ENCODE measurements around the gene SEMA6D. TPM values are rescaled to one million over a fixed set of nuclear protein-coding genes. Genes with fewer than 3 reads are reported as not detected.

The SEMA6D gene
- total RNA-seq, 1 experiment from 2014 or later = 15.8 TPM

- H2BK12ac ChIP-seq (ENCODE audit: insufficient read length, low read depth, low read length) = no peak overlapping the region
- no peak overlapping the region for H3K4ac ChIP-seq (ENCODE audit: low read depth, low read length)
- no peak for DNase-seq
- no peaks in the 10 kb centered on the region for H4K20me1 ChIP-seq (ENCODE audit: control insufficient read depth, insufficient read depth, insufficient read length)
- H3K56ac ChIP-seq (ENCODE audit: insufficient read length, low read depth, low read length) = no peak overlapping the region
- H3K9me3 ChIP-seq (ENCODE audit: control insufficient read depth, low read depth, low read length) = no peaks in the 10 kb centered on the region
- Mint-ChIP-seq H3K27ac (no peak overlapping the region), H3K9me3 (no peaks in the 10 kb centered on the region), H3K36me3 (ENCODE audit: insufficient read depth in 1 of 3, low read depth in 3 of 3) (no peaks in the 10 kb centered on the region), H3K4me1 (peaks cover 0 to 7% of the 10 kb centered on the region in 2 experiments; a peak in 2 of 4 replicates), H3K4me3 (no peak overlapping the region), H3K27me3 (ENCODE audit: low read depth) (no peaks in the 10 kb centered on the region)
- no peak overlapping the region for H3T11ph ChIP-seq (ENCODE audit: low read length)
- H3K23ac ChIP-seq (ENCODE audit: insufficient read length, low read depth, low read length) = no peak overlapping the region
- no peak overlapping the region for H2BK120ac ChIP-seq (ENCODE audit: low read depth, low read length, poor library complexity, severe bottlenecking)
- H3K79me2 ChIP-seq (ENCODE audit: insufficient read depth, low read length) = no peaks in the 10 kb centered on the region
- no peak overlapping the region for H2BK5ac ChIP-seq (ENCODE audit: insufficient read length, low read length)
- H2BK15ac ChIP-seq (ENCODE audit: low read depth, low read length) = no peak overlapping the region
- no peak overlapping the region for H3K9ac ChIP-seq (ENCODE audit: extremely low read depth, insufficient read length, low read length)
- no peak overlapping the region for H3K18ac ChIP-seq (ENCODE audit: insufficient read length, low read depth, low read length)
- H3K14ac ChIP-seq (ENCODE audit: insufficient read depth, low read length) = no peak overlapping the region
- H3K4me1 ChIP-seq (ENCODE audit: insufficient read depth, low read length) = no peaks in the 10 kb centered on the region
- no peak overlapping the region for H2BK20ac ChIP-seq (ENCODE audit: low read depth, low read length, poor library complexity, severe bottlenecking)
- H3K23me2 ChIP-seq (ENCODE audit: insufficient read length, low read depth, low read length, poor library complexity, severe bottlenecking) = no peaks in the 10 kb centered on the region
- H3K79me1 ChIP-seq (ENCODE audit: insufficient read depth, low read depth, low read length, poor library complexity, severe bottlenecking) = no peaks in the 10 kb centered on the region
- TF ChIP-seq, protein P1, sequence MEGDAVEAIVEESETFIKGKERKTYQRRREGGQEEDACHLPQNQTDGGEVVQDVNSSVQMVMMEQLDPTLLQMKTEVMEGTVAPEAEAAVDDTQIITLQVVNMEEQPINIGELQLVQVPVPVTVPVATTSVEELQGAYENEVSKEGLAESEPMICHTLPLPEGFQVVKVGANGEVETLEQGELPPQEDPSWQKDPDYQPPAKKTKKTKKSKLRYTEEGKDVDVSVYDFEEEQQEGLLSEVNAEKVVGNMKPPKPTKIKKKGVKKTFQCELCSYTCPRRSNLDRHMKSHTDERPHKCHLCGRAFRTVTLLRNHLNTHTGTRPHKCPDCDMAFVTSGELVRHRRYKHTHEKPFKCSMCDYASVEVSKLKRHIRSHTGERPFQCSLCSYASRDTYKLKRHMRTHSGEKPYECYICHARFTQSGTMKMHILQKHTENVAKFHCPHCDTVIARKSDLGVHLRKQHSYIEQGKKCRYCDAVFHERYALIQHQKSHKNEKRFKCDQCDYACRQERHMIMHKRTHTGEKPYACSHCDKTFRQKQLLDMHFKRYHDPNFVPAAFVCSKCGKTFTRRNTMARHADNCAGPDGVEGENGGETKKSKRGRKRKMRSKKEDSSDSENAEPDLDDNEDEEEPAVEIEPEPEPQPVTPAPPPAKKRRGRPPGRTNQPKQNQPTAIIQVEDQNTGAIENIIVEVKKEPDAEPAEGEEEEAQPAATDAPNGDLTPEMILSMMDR (conservative IDR thresholded peaks at IDR 0.05) = no peak
- H4K91ac ChIP-seq (ENCODE audit: insufficient read length, low read depth, low read length) = no peak overlapping the region
- H3K4me2 ChIP-seq (ENCODE audit: insufficient read depth, insufficient read length, low read length) = no peak overlapping the region
- no peaks in the 10 kb centered on the region for H3K27me3 ChIP-seq (ENCODE audit: insufficient read depth, low read length)
- H3K27ac ChIP-seq (ENCODE audit: insufficient read length, low read depth, low read length) = no peak overlapping the region
- no peak overlapping the region for H2AK5ac ChIP-seq (ENCODE audit: insufficient read length, low read length)
- no CpG with 5 or more reads among the region's 2 CpGs for WGBS (ENCODE audit: extremely low coverage, insufficient read length, low lambda C conversion rate)
- no peak overlapping the region for H4K5ac ChIP-seq (ENCODE audit: insufficient read length, low read depth, low read length)
- no peak overlapping the region for H4K8ac ChIP-seq (replicated peaks; ENCODE audit: insufficient read length, low read depth, low read length)
- H2AFZ ChIP-seq (ENCODE audit: low read length) = no peak overlapping the region
Observed at GRCh38 chr15:47803767-47804166, 86.5 kb downstream of the SEMA6D start.

Data from H9 (cell line).